ENCODE results near the gene TPM3. TPM values are rescaled to one million over a fixed set of nuclear protein-coding genes. Genes with fewer than 3 reads are reported as not detected.

Gene TPM3
- polyA plus RNA-seq, 1 donor from 2014 or later, result 356 TPM

GRCh38 chr1:154190550-154190949 lies 1.4 kb downstream of the TPM3 start:
- no peaks in the 10 kb centered on the region for H3K79me2 ChIP-seq (replicated peaks; ENCODE audit: insufficient read depth, low read length)
- H3K9me2 ChIP-seq (ENCODE audit: insufficient read depth, low read length), result no peaks in the 10 kb centered on the region
- no peak overlapping the region for H3K27ac ChIP-seq (ENCODE audit: low read length)
- H3K4me3 ChIP-seq (ENCODE audit: low read length), result no peak overlapping the region
- TF ChIP-seq RAD21 (conservative IDR thresholded peaks at IDR 0.05) (no peak), CTCF (IDR thresholded peaks at IDR 0.05; ENCODE audit: poor library complexity, severe bottlenecking) (no peak), POLR2AphosphoS5 (IDR thresholded peaks at IDR 0.05) (no peak), EZH2 (IDR thresholded peaks at IDR 0.05; ENCODE audit: borderline replicate concordance, insufficient read depth, low read length, poor library complexity, severe bottlenecking) (no peak), TAF1 (IDR thresholded peaks at IDR 0.05; ENCODE audit: low read depth) (no peak)
- H3K4me2 ChIP-seq (ENCODE audit: low read length), result no peak overlapping the region
- H3K27me3 ChIP-seq (ENCODE audit: insufficient read depth, low read depth, low read length), result no peaks in the 10 kb centered on the region
- H2AFZ ChIP-seq (ENCODE audit: low read depth, low read length), result no peak overlapping the region
- no peaks in the 10 kb centered on the region for H4K20me1 ChIP-seq (ENCODE audit: insufficient read depth)
- no peaks in the 10 kb centered on the region for H3K36me3 ChIP-seq (ENCODE audit: insufficient read depth, low read length)
- H3K9ac ChIP-seq (ENCODE audit: low read length), result no peak overlapping the region
- H3K9me3 ChIP-seq (ENCODE audit: low read length), result no peaks in the 10 kb centered on the region
- no peaks in the 10 kb centered on the region for H3F3A ChIP-seq (ENCODE audit: insufficient read depth, low read length, poor library complexity, severe bottlenecking)

GRCh38 chr1:154186852-154187501 lies 4.9 kb downstream of the TPM3 start:
- Histone ChIP-seq H3K9me3 (ENCODE audit: low read length) (no peaks in the 10 kb centered on the region), H3K9me2 (ENCODE audit: insufficient read depth, low read length) (no peaks in the 10 kb centered on the region), H2AFZ (ENCODE audit: low read depth, low read length) (no peak overlapping the region), H3K36me3 (ENCODE audit: insufficient read depth, low read length) (no peaks in the 10 kb centered on the region), H4K20me1 (ENCODE audit: insufficient read depth) (no peaks in the 10 kb centered on the region), H3K4me3 (ENCODE audit: low read length) (no peak overlapping the region), H3K27ac (ENCODE audit: low read length) (no peak overlapping the region), H3K4me2 (ENCODE audit: low read length) (no peak overlapping the region), H3K9ac (ENCODE audit: low read length) (no peak overlapping the region), H3F3A (ENCODE audit: insufficient read depth, low read length, poor library complexity, severe bottlenecking) (no peaks in the 10 kb centered on the region), H3K27me3 (ENCODE audit: insufficient read depth, low read depth, low read length) (no peaks in the 10 kb centered on the region), H3K79me2 (replicated peaks; ENCODE audit: insufficient read depth, low read length) (peaks cover 7% of the 10 kb centered on the region)
- no peak for TF ChIP-seq SMC3 (conservative IDR thresholded peaks at IDR 0.05; ENCODE audit: poor library complexity)
- TF ChIP-seq TAF1 (IDR thresholded peaks at IDR 0.05; ENCODE audit: low read depth), result no peak
- TF ChIP-seq CTCF (IDR thresholded peaks at IDR 0.05; ENCODE audit: poor library complexity, severe bottlenecking), result no peak
- no peak for TF ChIP-seq EZH2 (IDR thresholded peaks at IDR 0.05; ENCODE audit: borderline replicate concordance, insufficient read depth, low read length, poor library complexity, severe bottlenecking)
- no peak for TF ChIP-seq REST (IDR thresholded peaks at IDR 0.05; ENCODE audit: borderline replicate concordance)
- TF ChIP-seq MXI1 (conservative IDR thresholded peaks at IDR 0.05; ENCODE audit: poor library complexity, severe bottlenecking), result no peak
- no peak for TF ChIP-seq RAD21 (conservative IDR thresholded peaks at IDR 0.05)
- TF ChIP-seq POLR2AphosphoS5 (IDR thresholded peaks at IDR 0.05), result no peak
- no peak for TF ChIP-seq EP300 (conservative IDR thresholded peaks at IDR 0.05; ENCODE audit: poor library complexity, severe bottlenecking)
